PC-3 (cell line): Measurements from ENCODE around the gene ZNF354C.

ENCODE experiments used
- EZH2 ChIP-seq: fragments of 300-600 bp; sonication (generic); IDR thresholded peaks from one replicate; pipeline ENCODE4 v1.6.1; 2017; ENCODE audit warnings: antibody characterized with exemption, mild to moderate bottlenecking, low read length; ENCODE audit not compliant: unreplicated experiment
- EZH2phosphoT487 ChIP-seq: fragments of 300-600 bp; sonication (generic); IDR thresholded peaks from 2 replicates; pipeline ENCODE4 v1.6.1; 2018; ENCODE audit warnings: mild to moderate bottlenecking, antibody characterized with exemption, low read length, borderline replicate concordance
- TF ChIP-seq, protein P1 (sequence below): fragments of 300-600 bp; sonication (generic); conservative IDR thresholded peaks from 2 replicates; pipeline ENCODE4 v1.5.1; 2017; ENCODE audit warnings: antibody characterized with exemption, low read depth, mild to moderate bottlenecking, low read length

DNA sequence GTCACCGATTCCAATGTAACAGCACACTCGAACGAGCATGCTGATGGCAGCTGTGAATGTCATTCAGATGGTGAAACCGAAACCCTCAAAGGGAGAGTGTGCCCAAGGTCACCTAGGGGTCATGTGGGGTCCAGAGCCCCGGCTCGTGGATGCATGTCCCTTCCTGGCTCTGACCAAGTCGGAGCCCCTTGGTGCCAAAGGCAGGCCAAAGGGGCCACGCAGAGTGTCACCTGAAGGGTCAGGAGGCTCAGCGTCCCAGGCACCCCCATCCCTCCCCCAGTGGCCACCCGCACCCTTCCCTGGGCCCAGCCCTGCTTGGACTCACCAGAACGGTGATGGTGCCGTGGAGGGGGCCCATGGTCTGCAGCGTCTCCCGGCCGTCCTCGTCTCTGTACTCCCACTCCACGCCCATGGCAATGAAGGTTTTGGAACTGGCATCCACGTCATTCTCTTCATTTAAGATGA lies 69.5 kb downstream of the ZNF354C start:
- TF ChIP-seq, protein P1, sequence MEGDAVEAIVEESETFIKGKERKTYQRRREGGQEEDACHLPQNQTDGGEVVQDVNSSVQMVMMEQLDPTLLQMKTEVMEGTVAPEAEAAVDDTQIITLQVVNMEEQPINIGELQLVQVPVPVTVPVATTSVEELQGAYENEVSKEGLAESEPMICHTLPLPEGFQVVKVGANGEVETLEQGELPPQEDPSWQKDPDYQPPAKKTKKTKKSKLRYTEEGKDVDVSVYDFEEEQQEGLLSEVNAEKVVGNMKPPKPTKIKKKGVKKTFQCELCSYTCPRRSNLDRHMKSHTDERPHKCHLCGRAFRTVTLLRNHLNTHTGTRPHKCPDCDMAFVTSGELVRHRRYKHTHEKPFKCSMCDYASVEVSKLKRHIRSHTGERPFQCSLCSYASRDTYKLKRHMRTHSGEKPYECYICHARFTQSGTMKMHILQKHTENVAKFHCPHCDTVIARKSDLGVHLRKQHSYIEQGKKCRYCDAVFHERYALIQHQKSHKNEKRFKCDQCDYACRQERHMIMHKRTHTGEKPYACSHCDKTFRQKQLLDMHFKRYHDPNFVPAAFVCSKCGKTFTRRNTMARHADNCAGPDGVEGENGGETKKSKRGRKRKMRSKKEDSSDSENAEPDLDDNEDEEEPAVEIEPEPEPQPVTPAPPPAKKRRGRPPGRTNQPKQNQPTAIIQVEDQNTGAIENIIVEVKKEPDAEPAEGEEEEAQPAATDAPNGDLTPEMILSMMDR = no peak
- TF ChIP-seq EZH2 (no peak), EZH2phosphoT487 (no peak)
